GM10847 (cell line): ENCODE results near the gene CAND2.

Experiments
- POLR2A ChIP-seq: IDR thresholded peaks from 2 replicates; pipeline ENCODE4 v1.6.1; 2011; ENCODE audit not compliant: insufficient read length; ENCODE audit errors: extremely low read depth

The CAND2 gene

DNA sequence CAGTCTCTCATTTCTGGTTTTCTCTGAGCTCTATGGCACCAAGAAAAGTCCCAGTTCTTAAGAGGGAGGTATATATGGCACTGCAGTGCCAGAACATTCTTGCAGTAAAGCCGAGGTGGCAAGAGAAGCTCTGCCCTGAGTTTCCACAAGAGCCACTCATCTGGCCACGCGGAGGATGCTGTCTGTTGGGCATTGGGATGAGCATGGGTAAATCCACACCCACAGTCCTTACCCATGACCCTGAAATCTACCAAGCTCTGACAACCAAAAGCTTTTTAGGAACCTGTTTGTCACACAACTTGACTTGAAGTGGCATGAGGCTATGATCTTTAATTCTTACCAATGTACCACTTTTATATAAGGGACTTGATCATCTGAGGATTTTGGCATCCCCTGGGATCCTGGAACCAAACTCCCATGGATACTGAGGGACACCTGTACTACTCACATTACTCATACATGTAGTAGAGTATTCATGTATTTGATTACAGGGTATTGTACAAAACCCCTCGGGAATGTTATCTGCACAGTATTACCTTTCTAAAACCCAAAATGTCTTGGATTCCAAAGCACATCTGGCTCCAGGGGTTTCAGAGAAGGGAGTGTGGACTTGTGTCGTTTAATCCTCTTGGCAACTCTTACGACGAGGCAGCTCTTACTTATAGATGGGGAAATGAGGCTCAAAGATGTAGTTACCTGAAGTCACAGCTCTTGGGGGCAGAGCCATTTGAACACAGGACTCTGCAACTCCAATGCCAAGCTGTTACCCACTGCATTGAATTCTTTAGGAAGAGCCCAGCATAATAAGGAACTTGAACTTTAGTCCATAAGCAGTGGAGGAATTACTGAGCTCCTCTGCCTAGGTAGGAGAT lies 36.1 kb downstream of the CAND2 start:
- TF ChIP-seq POLR2A: no peak

- TF ChIP-seq POLR2A: no peak
These were observed 37.0 kb downstream of the CAND2 start for GRCh38 chr3:12833222-12834161.

- TF ChIP-seq POLR2A: no peak
These were observed 38.7 kb downstream of the CAND2 start for GRCh38 chr3:12835052-12835665.

- TF ChIP-seq POLR2A: no peak
These were observed 41.0 kb downstream of the CAND2 start for GRCh38 chr3:12837295-12837986.

- no peak for TF ChIP-seq POLR2A
These were observed 41.9 kb downstream of the CAND2 start for GRCh38 chr3:12838179-12838965.

- no peak for TF ChIP-seq POLR2A
These were observed 42.9 kb downstream of the CAND2 start for GRCh38 chr3:12839156-12839946.

- no peak for TF ChIP-seq POLR2A
These were observed 44.2 kb downstream of the CAND2 start for GRCh38 chr3:12840591-12841148.

DNA sequence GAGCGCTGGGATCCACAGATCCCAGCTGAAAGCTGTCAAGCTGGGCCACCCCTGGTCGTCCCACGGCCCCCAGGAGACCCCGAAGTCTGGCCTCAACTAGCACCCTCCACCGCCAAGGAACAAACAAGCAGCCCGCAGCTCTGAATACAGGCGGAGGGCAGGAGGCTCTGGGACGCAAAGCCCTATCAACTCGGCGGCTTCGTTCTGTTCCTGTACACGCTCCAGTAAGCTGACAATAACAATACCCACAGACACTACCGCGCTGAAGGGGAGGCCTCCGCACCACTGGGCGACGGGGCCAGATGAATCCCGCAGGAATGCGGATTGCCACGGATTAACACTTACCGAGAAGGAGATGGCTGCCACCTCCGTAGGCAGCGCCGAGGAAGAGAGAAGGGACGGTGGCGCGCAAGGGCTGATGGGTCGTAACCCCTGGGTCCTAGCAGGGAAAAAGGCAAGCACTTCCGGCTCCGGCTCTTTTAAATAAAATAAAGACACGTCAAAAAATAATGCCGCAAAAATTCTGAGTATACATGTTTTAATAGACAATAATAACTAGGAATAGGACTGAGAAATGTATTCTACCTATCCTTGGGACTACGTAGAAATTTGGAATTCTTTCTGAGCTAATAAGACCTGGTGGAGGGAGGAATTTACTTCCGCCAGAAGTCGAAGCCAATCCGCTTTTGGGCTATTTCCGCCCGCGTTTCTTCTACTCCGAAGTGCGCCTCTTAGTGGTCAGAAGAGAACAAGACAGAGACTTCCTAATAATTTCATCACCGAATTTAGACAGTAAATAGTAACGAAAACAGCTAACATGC lies 44.9 kb downstream of the CAND2 start, which contains the start of gene RPL32:
TSS of gene RPL32 (minus strand) at position 417 of the 821 bp plus-strand sequence. CDS start 1,328 bp downstream, outside the sequence.
- TF ChIP-seq POLR2A: peak; percentile 95

GRCh38 chr3:12841970-12842328 lies 45.5 kb downstream of the CAND2 start:
- no peak for TF ChIP-seq POLR2A

GRCh38 chr3:12842469-12842868 lies 46.0 kb downstream of the CAND2 start:
- TF ChIP-seq POLR2A: no peak

DNA sequence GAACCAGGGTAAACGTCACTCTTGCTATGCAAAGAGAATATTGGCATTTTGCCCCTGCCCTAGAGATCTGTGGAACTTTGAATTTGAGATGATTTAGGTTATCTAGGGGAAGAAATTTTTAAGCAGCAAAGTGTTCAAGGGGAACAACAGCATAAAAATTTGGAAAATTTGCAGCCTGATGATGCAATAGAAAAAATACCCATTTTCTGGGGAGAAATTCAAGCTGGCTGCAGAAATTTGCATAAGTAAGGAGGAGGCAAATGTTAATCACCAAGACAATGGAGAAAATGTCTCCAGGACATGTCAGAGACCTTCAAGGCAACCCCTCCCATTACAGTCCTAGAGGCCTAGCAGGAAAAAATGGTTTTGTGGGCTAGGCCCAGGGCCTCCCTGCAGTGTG lies 49.3 kb downstream of the CAND2 start:
- no peak for TF ChIP-seq POLR2A

GRCh38 chr3:12852201-12852600 lies 55.7 kb downstream of the CAND2 start:
- TF ChIP-seq POLR2A: no peak
